ENCODE data around the gene TPCN2. TPM values are rescaled to one million over a fixed set of nuclear protein-coding genes. Genes with fewer than 3 reads are reported as not detected.

The TPCN2 gene
- total and polyA plus RNA-seq, 4 experiments from 2014 or later: 6.6 to 23.0 (median 14.8) TPM

GRCh38 chr11:69012092-69013008 is 36.4 kb upstream of the TPCN2 start:
- Histone ChIP-seq H3K27me3 (ENCODE audit: insufficient read depth, low read length) (no peaks in the 10 kb centered on the region), H3K36me3 (ENCODE audit: insufficient read depth, low read length) (no peaks in the 10 kb centered on the region), H3K9me3 (ENCODE audit: control insufficient read depth in 1 of 2, low read length in 2 of 2) (no peaks in the 10 kb centered on the region), H3K27ac (ENCODE audit: low read depth, low read length) (no peak overlapping the region), H3K4me1 (ENCODE audit: insufficient read depth, low read length) (no peaks in the 10 kb centered on the region), H3K4me3 (ENCODE audit: low read length in 2 of 2) (no peak overlapping the region)
- ChIA-PET CTCF (ENCODE audit: partially characterized antibody) (interaction anchor here (0.8 kb wide), 1 partner anchor 10 kb away, joined by 3 read pairs; no protein-coding TSS in a partner anchor), POLR2A (ENCODE audit: partially characterized antibody) (no interaction called here)
- H3K4me3 Mint-ChIP-seq: peak overlapping the region in 4 of 8 donors; percentile 8 to 55 (median 38)
- intact Hi-C loops (cut with micrococcal nuclease): no loop called here
- peaks cover 0 to 10% (median 4%) of the 10 kb centered on the region in 4 donors for H3K4me1 Mint-ChIP-seq
- no peaks in the 10 kb centered on the region for H3K36me3 Mint-ChIP-seq
- DNase-seq: no peak
- peaks cover 14 to 15% of the 10 kb centered on the region in 2 donors for H3K27me3 Mint-ChIP-seq
- no peaks in the 10 kb centered on the region for H3K9me3 Mint-ChIP-seq
- H3K27ac Mint-ChIP-seq: no peak overlapping the region

- no peak within 1 kb of the TSS for H3K27ac ChIP-seq (ENCODE audit: low read depth, low read length)
- no peak within 1 kb of the TSS for H3K27ac Mint-ChIP-seq
- H3K36me3 ChIP-seq (ENCODE audit: insufficient read depth, low read length): no peaks in the 10 kb centered on the region
- H3K36me3 Mint-ChIP-seq: no peaks in the 10 kb centered on the region
- peaks cover 14 to 15% of the 10 kb centered on the region in 2 donors for H3K27me3 Mint-ChIP-seq
- CTCF ChIA-PET (ENCODE audit: partially characterized antibody): interaction anchor here (0.8 kb wide), 1 partner anchor 11 kb away, joined by 3 read pairs; no protein-coding TSS in a partner anchor
- intact Hi-C loops (cut with micrococcal nuclease): no loop called here
- H3K9me3 Mint-ChIP-seq: no peaks in the 10 kb centered on the region
- no peaks in the 10 kb centered on the region for H3K9me3 ChIP-seq (ENCODE audit: control insufficient read depth in 1 of 2, low read length in 2 of 2)
- H3K4me1 Mint-ChIP-seq: peaks cover 0 to 10% (median 4%) of the 10 kb centered on the region in 4 donors
- H3K27me3 ChIP-seq (ENCODE audit: insufficient read depth, low read length): no peaks in the 10 kb centered on the region
- POLR2A ChIA-PET (ENCODE audit: partially characterized antibody): no interaction called here
- H3K4me3 Mint-ChIP-seq: peak within 1 kb of the TSS in 3 of 8 donors; percentile 8 to 41 (median 36)
- H3K4me3 ChIP-seq (ENCODE audit: low read length in 2 of 2): no peak within 1 kb of the TSS
- peak in 1 of 5 donors; percentile 13 for DNase-seq
- H3K4me1 ChIP-seq (ENCODE audit: insufficient read depth, low read length): no peaks in the 10 kb centered on the region
Observed at GRCh38 chr11:69013009-69013951, 35.5 kb upstream of the TPCN2 start, which contains the start of gene MRGPRF. Gene MRGPRF, minus strand, starts transcription at chr11:69013246. Its CDS starts 3,345 bp downstream, at chr11:69009901.

- intact Hi-C loops (cut with micrococcal nuclease): no loop called here
- H3K27me3 Mint-ChIP-seq: peaks cover 14 to 15% of the 10 kb centered on the region in 2 donors
- H3K9me3 Mint-ChIP-seq: no peaks in the 10 kb centered on the region
- H3K4me3 Mint-ChIP-seq: no peak overlapping the region
- Histone ChIP-seq H3K9me3 (ENCODE audit: control insufficient read depth in 1 of 2, low read length in 2 of 2) (no peaks in the 10 kb centered on the region), H3K4me3 (ENCODE audit: low read length in 2 of 2) (no peak overlapping the region), H3K36me3 (ENCODE audit: insufficient read depth, low read length) (no peaks in the 10 kb centered on the region), H3K4me1 (ENCODE audit: insufficient read depth, low read length) (no peaks in the 10 kb centered on the region), H3K27ac (ENCODE audit: low read depth, low read length) (no peak overlapping the region), H3K27me3 (ENCODE audit: insufficient read depth, low read length) (no peaks in the 10 kb centered on the region)
- no peaks in the 10 kb centered on the region for H3K36me3 Mint-ChIP-seq
- no peak for DNase-seq
- H3K27ac Mint-ChIP-seq: no peak overlapping the region
- ChIA-PET POLR2A (ENCODE audit: partially characterized antibody) (no interaction called here), CTCF (ENCODE audit: partially characterized antibody) (no interaction called here)
- peaks cover 0 to 10% (median 4%) of the 10 kb centered on the region in 4 donors for H3K4me1 Mint-ChIP-seq
Observed at GRCh38 chr11:69014084-69014851, 34.5 kb upstream of the TPCN2 start.

- DNase-seq: no peak
- H3K27me3 ChIP-seq (ENCODE audit: insufficient read depth, low read length): no peaks in the 10 kb centered on the region
Observed at GRCh38 chr11:69014898-69015549, 33.7 kb upstream of the TPCN2 start.

GRCh38 chr11:69017951-69018350 is 30.8 kb upstream of the TPCN2 start:
- no peaks in the 10 kb centered on the region for H3K9me3 Mint-ChIP-seq
- peaks cover 2 to 3% of the 10 kb centered on the region in 2 donors for H3K27me3 Mint-ChIP-seq
- intact Hi-C loops (cut with micrococcal nuclease): no loop called here
- CTCF ChIA-PET (ENCODE audit: partially characterized antibody): no interaction called here
- H3K4me1 Mint-ChIP-seq: peaks cover 0 to 1% (median 0%) of the 10 kb centered on the region in 4 donors
- H3K4me1 ChIP-seq (ENCODE audit: insufficient read depth, low read length): no peaks in the 10 kb centered on the region
- H3K4me3 Mint-ChIP-seq: no peak overlapping the region
- H3K36me3 Mint-ChIP-seq: no peaks in the 10 kb centered on the region
- H3K27ac ChIP-seq (ENCODE audit: low read depth, low read length): no peak overlapping the region
- no peaks in the 10 kb centered on the region for H3K27me3 ChIP-seq (ENCODE audit: insufficient read depth, low read length)
- H3K4me3 ChIP-seq (ENCODE audit: low read length in 2 of 2): no peak overlapping the region
- POLR2A ChIA-PET (ENCODE audit: partially characterized antibody): no interaction called here
- H3K27ac Mint-ChIP-seq: no peak overlapping the region
- DNase-seq: no peak
- H3K9me3 ChIP-seq (ENCODE audit: control insufficient read depth in 1 of 2, low read length in 2 of 2): no peaks in the 10 kb centered on the region
- no peaks in the 10 kb centered on the region for H3K36me3 ChIP-seq (ENCODE audit: insufficient read depth, low read length)

More at GRCh38 chr11:69014898-69015549, 33.7 kb upstream of the TPCN2 start:
- intact Hi-C loops (cut with micrococcal nuclease): no loop called here
- ChIA-PET CTCF (ENCODE audit: partially characterized antibody) (no interaction called here), POLR2A (ENCODE audit: partially characterized antibody) (no interaction called here)
- Mint-ChIP-seq H3K9me3 (no peaks in the 10 kb centered on the region), H3K27ac (no peak overlapping the region), H3K27me3 (peaks cover 12 to 13% of the 10 kb centered on the region in 2 donors), H3K4me3 (no peak overlapping the region), H3K4me1 (peaks cover 0 to 10% (median 4%) of the 10 kb centered on the region in 4 donors), H3K36me3 (no peaks in the 10 kb centered on the region)
- Histone ChIP-seq H3K9me3 (ENCODE audit: control insufficient read depth in 1 of 2, low read length in 2 of 2) (no peaks in the 10 kb centered on the region), H3K4me3 (ENCODE audit: low read length in 2 of 2) (no peak overlapping the region), H3K27ac (ENCODE audit: low read depth, low read length) (no peak overlapping the region), H3K4me1 (ENCODE audit: insufficient read depth, low read length) (no peaks in the 10 kb centered on the region), H3K36me3 (ENCODE audit: insufficient read depth, low read length) (no peaks in the 10 kb centered on the region)

- Histone ChIP-seq H3K4me3 (ENCODE audit: low read length in 2 of 2) (no peak overlapping the region), H3K4me1 (ENCODE audit: insufficient read depth, low read length) (no peaks in the 10 kb centered on the region), H3K27me3 (ENCODE audit: insufficient read depth, low read length) (no peaks in the 10 kb centered on the region), H3K9me3 (ENCODE audit: control insufficient read depth in 1 of 2, low read length in 2 of 2) (no peaks in the 10 kb centered on the region), H3K27ac (ENCODE audit: low read depth, low read length) (no peak overlapping the region), H3K36me3 (ENCODE audit: insufficient read depth, low read length) (no peaks in the 10 kb centered on the region)
- no peak for DNase-seq
- intact Hi-C loops (cut with micrococcal nuclease): no loop called here
- ChIA-PET POLR2A (ENCODE audit: partially characterized antibody) (no interaction called here), CTCF (ENCODE audit: partially characterized antibody) (no interaction called here)
- Mint-ChIP-seq H3K4me1 (peaks cover 0 to 1% (median 0%) of the 10 kb centered on the region in 4 donors), H3K9me3 (no peaks in the 10 kb centered on the region), H3K27me3 (peaks cover under 1 to 2% of the 10 kb centered on the region in 2 donors), H3K27ac (no peak overlapping the region), H3K36me3 (no peaks in the 10 kb centered on the region), H3K4me3 (no peak overlapping the region)
Observed at GRCh38 chr11:69018924-69019323, 29.8 kb upstream of the TPCN2 start.

Data from CD4-positive, alpha-beta memory T cell (primary cell).